ENCODE data around the gene PPP1R12A. TPM values are rescaled to one million over a fixed set of nuclear protein-coding genes. Genes with fewer than 3 reads are reported as not detected.

Gene PPP1R12A
- polyA plus RNA-seq, 2 donors: 17.3 to 24.6 TPM

GRCh38 chr12:79926951-79927350 is 7.9 kb downstream of the PPP1R12A start:
- Histone ChIP-seq H3K4me1 (ENCODE audit: control insufficient read depth in 2 of 2, insufficient read depth in 2 of 2, low read length in 1 of 2) (peaks cover 0 to 2% of the 10 kb centered on the region in 2 donors), H3K27me3 (ENCODE audit: control insufficient read depth in 1 of 2, insufficient read depth in 2 of 2, low read length in 2 of 2) (no peaks in the 10 kb centered on the region), H3K36me3 (ENCODE audit: control insufficient read depth in 2 of 2, insufficient read depth in 2 of 2, low read length in 1 of 2) (no peaks in the 10 kb centered on the region), H3K27ac (ENCODE audit: low read depth in 2 of 2, low read length in 1 of 2) (no peak overlapping the region), H3K4me3 (ENCODE audit: low read depth in 1 of 2, low read length in 2 of 2) (no peak overlapping the region), H3K9me3 (ENCODE audit: control insufficient read depth in 2 of 2, insufficient read depth in 1 of 2, low read depth in 1 of 2, low read length in 1 of 2) (no peaks in the 10 kb centered on the region)
- WGBS, 2 donors: 47 to 56% methylated on average over 3 of the region's 3 CpGs

- WGBS, 2 donors: 57 to 74% methylated on average over 1 of the region's 1 CpG
- Histone ChIP-seq H3K4me1 (ENCODE audit: control insufficient read depth in 2 of 2, insufficient read depth in 2 of 2, low read length in 1 of 2) (peaks cover 0 to 2% of the 10 kb centered on the region in 2 donors), H3K27ac (ENCODE audit: low read depth in 2 of 2, low read length in 1 of 2) (no peak overlapping the region), H3K36me3 (ENCODE audit: control insufficient read depth in 2 of 2, insufficient read depth in 2 of 2, low read length in 1 of 2) (no peaks in the 10 kb centered on the region), H3K4me3 (ENCODE audit: low read depth in 1 of 2, low read length in 2 of 2) (no peak overlapping the region), H3K9me3 (ENCODE audit: control insufficient read depth in 2 of 2, insufficient read depth in 1 of 2, low read depth in 1 of 2, low read length in 1 of 2) (no peaks in the 10 kb centered on the region), H3K27me3 (ENCODE audit: control insufficient read depth in 1 of 2, insufficient read depth in 2 of 2, low read length in 2 of 2) (no peaks in the 10 kb centered on the region)
Measured at GRCh38 chr12:79925492-79925891, 9.4 kb downstream of the PPP1R12A start.

DNA sequence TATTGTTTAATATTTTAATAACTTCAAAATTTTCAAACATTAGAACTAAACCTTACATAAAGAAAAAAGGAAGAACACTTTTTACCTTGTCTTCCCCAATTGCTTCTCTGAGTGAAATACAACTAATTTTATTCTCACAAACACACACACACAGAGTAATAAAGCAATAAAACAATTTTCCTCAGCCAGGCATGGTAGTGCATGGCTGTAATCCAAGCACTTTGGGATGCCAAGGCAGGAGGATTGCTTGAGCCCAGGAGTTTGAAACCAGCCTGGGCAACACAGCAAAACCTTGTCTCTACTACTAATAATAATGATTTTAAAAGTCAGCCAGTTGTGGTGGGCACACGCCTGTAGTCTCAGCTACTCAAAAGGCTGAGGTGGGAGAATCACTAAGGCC is 13.1 kb downstream of the PPP1R12A start:
- H3K4me1 ChIP-seq (ENCODE audit: control insufficient read depth in 2 of 2, insufficient read depth in 2 of 2, low read length in 1 of 2): no peaks in the 10 kb centered on the region
- H3K4me3 ChIP-seq (ENCODE audit: low read depth in 1 of 2, low read length in 2 of 2): no peak overlapping the region
- no peaks in the 10 kb centered on the region for H3K27me3 ChIP-seq (ENCODE audit: control insufficient read depth in 1 of 2, insufficient read depth in 2 of 2, low read length in 2 of 2)
- no peaks in the 10 kb centered on the region for H3K9me3 ChIP-seq (ENCODE audit: control insufficient read depth in 2 of 2, insufficient read depth in 1 of 2, low read depth in 1 of 2, low read length in 1 of 2)
- WGBS, 2 donors: 67 to 70% methylated on average over 1 of the region's 1 CpG
- no peak overlapping the region for H3K27ac ChIP-seq (ENCODE audit: low read depth in 2 of 2, low read length in 1 of 2)
- H3K36me3 ChIP-seq (ENCODE audit: control insufficient read depth in 2 of 2, insufficient read depth in 2 of 2, low read length in 1 of 2): no peaks in the 10 kb centered on the region

GRCh38 chr12:79920421-79921238 is 14.3 kb downstream of the PPP1R12A start:
- no peak overlapping the region for H3K27ac ChIP-seq (ENCODE audit: low read depth in 2 of 2, low read length in 1 of 2)
- H3K4me3 ChIP-seq (ENCODE audit: low read depth in 1 of 2, low read length in 2 of 2): no peak overlapping the region
- no peaks in the 10 kb centered on the region for H3K27me3 ChIP-seq (ENCODE audit: control insufficient read depth in 1 of 2, insufficient read depth in 2 of 2, low read length in 2 of 2)
- H3K9me3 ChIP-seq (ENCODE audit: control insufficient read depth in 2 of 2, insufficient read depth in 1 of 2, low read depth in 1 of 2, low read length in 1 of 2): no peaks in the 10 kb centered on the region
- no peaks in the 10 kb centered on the region for H3K4me1 ChIP-seq (ENCODE audit: control insufficient read depth in 2 of 2, insufficient read depth in 2 of 2, low read length in 1 of 2)
- H3K36me3 ChIP-seq (ENCODE audit: control insufficient read depth in 2 of 2, insufficient read depth in 2 of 2, low read length in 1 of 2): no peaks in the 10 kb centered on the region
- WGBS, 2 donors: 75 to 85% methylated on average over 5 of the region's 5 CpGs

DNA sequence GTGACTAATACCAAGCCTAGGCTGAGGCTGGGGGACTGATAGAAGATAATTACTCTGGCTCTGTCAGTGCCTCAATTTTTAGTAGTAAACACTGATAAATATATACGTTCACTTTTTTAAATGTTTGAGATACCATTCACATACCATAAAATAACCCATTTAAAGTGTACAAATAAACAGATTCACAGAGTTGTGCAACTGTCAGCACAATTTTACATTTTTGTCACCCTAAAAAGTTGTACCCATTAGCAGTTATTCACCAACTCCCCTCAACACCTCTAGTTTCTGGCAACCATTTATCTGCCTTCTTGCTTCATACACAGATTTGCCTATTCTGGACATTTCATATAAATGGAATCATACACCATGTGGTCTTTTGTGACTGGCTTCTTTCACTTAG is 15.1 kb downstream of the PPP1R12A start:
- Histone ChIP-seq H3K27ac (ENCODE audit: low read depth in 2 of 2, low read length in 1 of 2) (no peak overlapping the region), H3K4me1 (ENCODE audit: control insufficient read depth in 2 of 2, insufficient read depth in 2 of 2, low read length in 1 of 2) (no peaks in the 10 kb centered on the region), H3K9me3 (ENCODE audit: control insufficient read depth in 2 of 2, insufficient read depth in 1 of 2, low read depth in 1 of 2, low read length in 1 of 2) (no peaks in the 10 kb centered on the region), H3K4me3 (ENCODE audit: low read depth in 1 of 2, low read length in 2 of 2) (no peak overlapping the region), H3K27me3 (ENCODE audit: control insufficient read depth in 1 of 2, insufficient read depth in 2 of 2, low read length in 2 of 2) (no peaks in the 10 kb centered on the region), H3K36me3 (ENCODE audit: control insufficient read depth in 2 of 2, insufficient read depth in 2 of 2, low read length in 1 of 2) (no peaks in the 10 kb centered on the region)
- WGBS, 2 donors: 81 to 84% methylated on average over 1 of the region's 1 CpG

DNA sequence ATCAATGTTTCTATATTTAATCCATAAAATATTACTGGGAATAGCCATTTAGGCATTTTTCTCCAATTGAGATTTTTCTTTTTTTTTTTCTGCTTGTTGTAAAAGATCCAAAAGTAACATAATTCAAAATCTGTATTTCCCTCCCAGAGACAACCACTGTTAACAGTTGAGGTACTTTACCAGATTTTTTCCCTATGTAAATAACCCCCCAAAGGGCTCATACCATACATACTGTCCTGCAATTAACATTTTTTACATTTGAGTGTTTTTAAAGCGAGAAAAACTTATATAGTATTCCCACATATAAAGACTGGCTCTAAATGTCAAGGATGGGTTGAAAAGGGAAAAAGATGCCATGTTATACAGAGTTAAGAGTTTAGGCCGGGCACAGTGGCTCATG is 18.1 kb downstream of the PPP1R12A start:
- 87 to 92% methylated on average over 2 of the region's 2 CpGs for WGBS, 2 donors
- Histone ChIP-seq H3K4me3 (ENCODE audit: low read depth in 1 of 2, low read length in 2 of 2) (no peak overlapping the region), H3K27ac (ENCODE audit: low read depth in 2 of 2, low read length in 1 of 2) (no peak overlapping the region), H3K36me3 (ENCODE audit: control insufficient read depth in 2 of 2, insufficient read depth in 2 of 2, low read length in 1 of 2) (no peaks in the 10 kb centered on the region), H3K27me3 (ENCODE audit: control insufficient read depth in 1 of 2, insufficient read depth in 2 of 2, low read length in 2 of 2) (no peaks in the 10 kb centered on the region), H3K9me3 (ENCODE audit: control insufficient read depth in 2 of 2, insufficient read depth in 1 of 2, low read depth in 1 of 2, low read length in 1 of 2) (no peaks in the 10 kb centered on the region), H3K4me1 (ENCODE audit: control insufficient read depth in 2 of 2, insufficient read depth in 2 of 2, low read length in 1 of 2) (peaks cover 0 to 1% of the 10 kb centered on the region in 2 donors)

DNA sequence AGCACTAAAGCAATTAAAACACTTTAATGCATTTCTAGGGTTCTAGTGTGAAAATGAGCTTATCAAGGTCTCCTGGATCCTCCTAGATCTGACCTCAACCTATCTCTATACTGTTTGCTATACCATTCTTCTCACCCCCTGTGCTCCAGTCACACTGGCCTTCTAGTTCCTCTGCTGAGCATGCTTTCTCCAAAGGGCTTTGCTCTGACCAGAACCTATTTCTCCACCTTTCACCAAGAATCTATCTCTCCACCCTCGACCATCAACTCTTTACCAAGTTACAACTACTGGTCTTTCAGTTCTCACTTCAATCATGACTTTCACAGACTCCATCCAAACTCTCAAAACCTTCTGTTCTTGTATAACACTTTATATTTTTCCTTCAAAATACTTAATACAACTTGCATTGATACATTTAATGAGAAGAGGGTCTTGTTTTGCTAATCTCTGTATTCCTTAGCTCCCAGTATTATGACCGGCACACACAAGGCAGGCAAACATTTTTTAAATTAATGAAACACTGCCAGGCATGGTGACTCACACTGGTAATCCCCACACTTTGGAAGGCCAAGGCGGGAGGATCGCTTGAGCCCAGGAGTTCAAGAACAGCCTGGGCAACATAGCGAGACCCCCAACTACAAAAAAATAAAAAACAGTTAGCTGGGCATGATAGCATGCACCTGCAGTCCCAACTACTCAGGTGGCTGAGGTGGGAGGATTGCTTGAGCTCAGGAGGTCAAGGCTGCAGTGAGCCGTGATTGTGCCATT is 22.8 kb downstream of the PPP1R12A start:
- no peak overlapping the region for H3K27ac ChIP-seq (ENCODE audit: low read depth in 2 of 2, low read length in 1 of 2)
- H3K9me3 ChIP-seq (ENCODE audit: control insufficient read depth in 2 of 2, insufficient read depth in 1 of 2, low read depth in 1 of 2, low read length in 1 of 2): no peaks in the 10 kb centered on the region
- H3K4me3 ChIP-seq (ENCODE audit: low read depth in 1 of 2, low read length in 2 of 2): no peak overlapping the region
- H3K4me1 ChIP-seq (ENCODE audit: control insufficient read depth in 2 of 2, insufficient read depth in 2 of 2, low read length in 1 of 2): peaks cover 0 to 2% of the 10 kb centered on the region in 2 donors
- 67 to 79% methylated on average over 6 of the region's 6 CpGs for WGBS, 2 donors
- no peaks in the 10 kb centered on the region for H3K27me3 ChIP-seq (ENCODE audit: control insufficient read depth in 1 of 2, insufficient read depth in 2 of 2, low read length in 2 of 2)
- H3K36me3 ChIP-seq (ENCODE audit: control insufficient read depth in 2 of 2, insufficient read depth in 2 of 2, low read length in 1 of 2): no peaks in the 10 kb centered on the region

DNA sequence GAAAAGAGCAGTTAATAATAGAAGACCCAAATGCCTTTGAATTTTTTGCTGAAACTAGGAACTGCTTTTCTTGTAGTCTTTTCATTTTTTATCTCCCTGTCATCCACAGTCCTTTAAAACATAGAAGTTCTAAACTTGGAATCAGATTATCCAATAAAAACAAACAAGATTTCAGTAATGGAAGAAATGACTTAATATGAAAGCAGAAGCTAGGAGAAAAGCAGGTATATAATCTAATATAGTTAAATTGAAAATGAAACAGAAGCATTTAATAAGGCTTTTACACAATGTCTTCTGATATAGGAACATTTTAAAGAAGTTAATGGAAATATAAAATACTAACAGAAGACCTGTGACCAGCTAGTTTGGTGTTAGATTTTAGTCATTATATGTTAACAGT is 26.5 kb downstream of the PPP1R12A start:
- Histone ChIP-seq H3K36me3 (ENCODE audit: control insufficient read depth in 2 of 2, insufficient read depth in 2 of 2, low read length in 1 of 2) (no peaks in the 10 kb centered on the region), H3K27me3 (ENCODE audit: control insufficient read depth in 1 of 2, insufficient read depth in 2 of 2, low read length in 2 of 2) (no peaks in the 10 kb centered on the region), H3K9me3 (ENCODE audit: control insufficient read depth in 2 of 2, insufficient read depth in 1 of 2, low read depth in 1 of 2, low read length in 1 of 2) (no peaks in the 10 kb centered on the region), H3K4me3 (ENCODE audit: low read depth in 1 of 2, low read length in 2 of 2) (no peak overlapping the region), H3K27ac (ENCODE audit: low read depth in 2 of 2, low read length in 1 of 2) (no peak overlapping the region), H3K4me1 (ENCODE audit: control insufficient read depth in 2 of 2, insufficient read depth in 2 of 2, low read length in 1 of 2) (peaks cover 0 to 2% of the 10 kb centered on the region in 2 donors)

GRCh38 chr12:79901506-79901905 is 33.4 kb downstream of the PPP1R12A start:
- Histone ChIP-seq H3K4me3 (ENCODE audit: low read depth in 1 of 2, low read length in 2 of 2) (no peak overlapping the region), H3K27ac (ENCODE audit: low read depth in 2 of 2, low read length in 1 of 2) (no peak overlapping the region), H3K9me3 (ENCODE audit: control insufficient read depth in 2 of 2, insufficient read depth in 1 of 2, low read depth in 1 of 2, low read length in 1 of 2) (no peaks in the 10 kb centered on the region), H3K4me1 (ENCODE audit: control insufficient read depth in 2 of 2, insufficient read depth in 2 of 2, low read length in 1 of 2) (no peaks in the 10 kb centered on the region), H3K27me3 (ENCODE audit: control insufficient read depth in 1 of 2, insufficient read depth in 2 of 2, low read length in 2 of 2) (no peaks in the 10 kb centered on the region), H3K36me3 (ENCODE audit: control insufficient read depth in 2 of 2, insufficient read depth in 2 of 2, low read length in 1 of 2) (no peaks in the 10 kb centered on the region)
- 68 to 78% methylated on average over 2 of the region's 2 CpGs for WGBS, 2 donors
